Mucosa of rectum (tissue), 2 donors: Measurements from ENCODE around the gene C17orf100.
A peak's percentile ranks its signal among the peaks of the same experiment; 100 is the strongest.

Source experiments
- H3K27ac ChIP-seq, 2 donors: one replicate each; pipeline ENCODE4 v1.7.0; 2013; ENCODE audit warnings: inconsistent platforms in 2 of 2, low read depth in 2 of 2, low read length in 2 of 2
- H3K27me3 ChIP-seq, 2 donors: one replicate each; pipeline ENCODE4 v1.7.0; 2013; ENCODE audit warnings: low read length in 2 of 2; ENCODE audit not compliant: control insufficient read depth in 2 of 2, insufficient read depth in 2 of 2
- H3K36me3 ChIP-seq, 2 donors: one replicate each; pipeline ENCODE4 v1.7.0; 2013; ENCODE audit warnings: low read length in 2 of 2; ENCODE audit not compliant: control insufficient read depth in 2 of 2, insufficient read depth in 2 of 2
- H3K4me1 ChIP-seq, 2 donors: one replicate each; pipeline ENCODE4 v1.7.0; 2013; ENCODE audit warnings: low read length in 2 of 2, mild to moderate bottlenecking in 1 of 2; ENCODE audit not compliant: control insufficient read depth in 2 of 2, insufficient read depth in 2 of 2
- H3K4me3 ChIP-seq, 2 donors: one replicate each; pipeline ENCODE4 v1.7.0; 2013; ENCODE audit warnings: low read length in 2 of 2
- H3K9ac ChIP-seq, 2 donors: one replicate each; pipeline ENCODE4 v1.7.0; 2013; ENCODE audit warnings: low read length in 2 of 2, low read depth in 1 of 2, mild to moderate bottlenecking in 1 of 2
- H3K9me3 ChIP-seq, 2 donors: one replicate each; pipeline ENCODE4 v1.7.0; 2013; ENCODE audit warnings: low read length in 2 of 2; ENCODE audit not compliant: control insufficient read depth in 2 of 2
- donor health status: healthy.
- donor health status: Normal muscosa, but diverticular disease.

The C17orf100 gene

GRCh38 chr17:6630390-6630789 is 21.2 kb upstream of the C17orf100 start:
- H3K27me3 ChIP-seq: no peaks in the 10 kb centered on the region
- H3K9ac ChIP-seq: no peak overlapping the region
- no peaks in the 10 kb centered on the region for H3K9me3 ChIP-seq
- no peak overlapping the region for H3K4me3 ChIP-seq
- H3K27ac ChIP-seq: no peak overlapping the region
- H3K4me1 ChIP-seq: peaks cover 0 to 2% of the 10 kb centered on the region in 2 donors
- H3K36me3 ChIP-seq: peaks cover 11 to 43% of the 10 kb centered on the region in 2 donors

GRCh38 chr17:6632530-6632929 is 19.0 kb upstream of the C17orf100 start:
- H3K4me3 ChIP-seq: no peak overlapping the region
- H3K27ac ChIP-seq: no peak overlapping the region
- H3K36me3 ChIP-seq: peaks cover 9 to 35% of the 10 kb centered on the region in 2 donors
- no peaks in the 10 kb centered on the region for H3K27me3 ChIP-seq
- peaks cover 5 to 8% of the 10 kb centered on the region in 2 donors for H3K4me1 ChIP-seq
- no peak overlapping the region for H3K9ac ChIP-seq
- no peaks in the 10 kb centered on the region for H3K9me3 ChIP-seq

GRCh38 chr17:6633263-6633662 is 18.3 kb upstream of the C17orf100 start:
- H3K9ac ChIP-seq: no peak overlapping the region

GRCh38 chr17:6636105-6636504 is 15.5 kb upstream of the C17orf100 start:
- Histone ChIP-seq H3K9me3 (no peaks in the 10 kb centered on the region), H3K4me1 (peaks cover 13 to 18% of the 10 kb centered on the region in 2 donors), H3K27me3 (no peaks in the 10 kb centered on the region), H3K36me3 (peaks cover 9 to 24% of the 10 kb centered on the region in 2 donors), H3K4me3 (no peak overlapping the region), H3K9ac (no peak overlapping the region), H3K27ac (no peak overlapping the region)

More at GRCh38 chr17:6633263-6633662, 18.3 kb upstream of the C17orf100 start:
- Histone ChIP-seq H3K27ac (no peak overlapping the region), H3K27me3 (no peaks in the 10 kb centered on the region), H3K4me3 (no peak overlapping the region), H3K9me3 (no peaks in the 10 kb centered on the region), H3K4me1 (peaks cover 5 to 8% of the 10 kb centered on the region in 2 donors), H3K36me3 (peaks cover 9 to 28% of the 10 kb centered on the region in 2 donors)

GRCh38 chr17:6636616-6637457 is 14.7 kb upstream of the C17orf100 start:
- no peaks in the 10 kb centered on the region for H3K9me3 ChIP-seq
- peaks cover 9 to 20% of the 10 kb centered on the region in 2 donors for H3K36me3 ChIP-seq
- H3K27me3 ChIP-seq: no peaks in the 10 kb centered on the region
- no peak overlapping the region for H3K27ac ChIP-seq
- no peak overlapping the region for H3K4me3 ChIP-seq
- H3K4me1 ChIP-seq: peaks cover 17 to 24% of the 10 kb centered on the region in 2 donors
- H3K9ac ChIP-seq: no peak overlapping the region

GRCh38 chr17:6637458-6637840 is 14.1 kb upstream of the C17orf100 start:
- Histone ChIP-seq H3K9ac (no peak overlapping the region), H3K27ac (no peak overlapping the region), H3K36me3 (peaks cover 3 to 17% of the 10 kb centered on the region in 2 donors), H3K4me3 (no peak overlapping the region), H3K9me3 (no peaks in the 10 kb centered on the region), H3K4me1 (peaks cover 18 to 30% of the 10 kb centered on the region in 2 donors), H3K27me3 (no peaks in the 10 kb centered on the region)

- H3K36me3 ChIP-seq: peaks cover 2 to 14% of the 10 kb centered on the region in 2 donors
- H3K4me1 ChIP-seq: peaks cover 18 to 31% of the 10 kb centered on the region in 2 donors
- peak overlapping the region in 1 of 2 donors; percentile 94 for H3K4me3 ChIP-seq
- H3K9ac ChIP-seq: no peak overlapping the region
- H3K27ac ChIP-seq: no peak overlapping the region
- H3K9me3 ChIP-seq: no peaks in the 10 kb centered on the region
- H3K27me3 ChIP-seq: no peaks in the 10 kb centered on the region
Measured at GRCh38 chr17:6638046-6638908, 13.3 kb upstream of the C17orf100 start.

- H3K4me3 ChIP-seq: peak overlapping the region; percentile 91 to 94
- no peak overlapping the region for H3K27ac ChIP-seq
- no peaks in the 10 kb centered on the region for H3K9me3 ChIP-seq
- peaks cover 2 to 14% of the 10 kb centered on the region in 2 donors for H3K36me3 ChIP-seq
- peak overlapping the region; percentile 66 to 85 for H3K9ac ChIP-seq
- peaks cover 18 to 31% of the 10 kb centered on the region in 2 donors for H3K4me1 ChIP-seq
- no peaks in the 10 kb centered on the region for H3K27me3 ChIP-seq
Measured at GRCh38 chr17:6639014-6639585, 12.5 kb upstream of the C17orf100 start.

- Histone ChIP-seq H3K36me3 (peaks cover 2 to 22% of the 10 kb centered on the region in 2 donors), H3K4me1 (peaks cover 18 to 31% of the 10 kb centered on the region in 2 donors), H3K4me3 (peak overlapping the region; percentile 91 to 94), H3K27ac (peak overlapping the region; percentile 85 to 94), H3K9me3 (no peaks in the 10 kb centered on the region), H3K9ac (peak overlapping the region; percentile 85 to 97), H3K27me3 (no peaks in the 10 kb centered on the region)
Measured at GRCh38 chr17:6639586-6640535, 11.7 kb upstream of the C17orf100 start.
